CD4-positive, alpha-beta T cell (primary cell): Measurements from ENCODE around the gene PGLYRP4. TPM values are rescaled to one million over a fixed set of nuclear protein-coding genes. Genes with fewer than 3 reads are reported as not detected.

Experiments
- ATAC-seq: fragments of 200-7000 bp; cut with Tn5 transposase; one replicate; pipeline ENCODE4 v1.10.0; 2022; ENCODE audit warnings: mild to moderate bottlenecking; ENCODE audit not compliant: poor library complexity
- CTCF ChIA-PET: fragments of 350-600 bp; sonication (Branson Sonifier 250); formaldehyde crosslinking; loops from one replicate; lab custom pipeline; 2021; ENCODE audit warnings: antibody characterized with exemption, inconsistent platforms; lab: Charles Lee
- POLR2A ChIA-PET: fragments of 350-600 bp; sonication (Branson Sonifier 250); formaldehyde crosslinking; loops from one replicate; lab custom pipeline; 2021; ENCODE audit warnings: antibody characterized with exemption, inconsistent platforms; lab: Charles Lee
- DNase-seq, 14 experiments: peaks; one replicate each; pipeline ENCODE4 v3.0.0-alpha.2; 2013 to 2020; ENCODE audit warnings: mixed read lengths in 2 of 14
- H3K27ac ChIP-seq, 2 donors: one replicate each; pipeline versions ENCODE4 v1.5.1 to v1.7.0; 2013; ENCODE audit warnings: low read length in 2 of 2, low read depth in 1 of 2, mild to moderate bottlenecking in 1 of 2
- H3K27me3 ChIP-seq, 2 experiments: 1 replicate in 1 of 2; 2 replicates in 1 of 2; pipeline versions ENCODE4 v1.6.1 to v1.7.0; 2013; ENCODE audit warnings: low read length in 2 of 2, control low read depth in 1 of 2, mild to moderate bottlenecking in 1 of 2, moderate library complexity in 1 of 2; ENCODE audit not compliant: insufficient read depth in 2 of 2, control insufficient read depth in 1 of 2
- H3K36me3 ChIP-seq: one replicate; pipeline ENCODE4 v1.6.1; 2013; ENCODE audit warnings: low read length, control low read depth; ENCODE audit not compliant: insufficient read depth
- H3K4me1 ChIP-seq: one replicate; pipeline ENCODE4 v1.6.1; 2013; ENCODE audit warnings: low read length, control low read depth; ENCODE audit not compliant: insufficient read depth
- H3K4me3 ChIP-seq: one replicate; pipeline ENCODE4 v1.5.1; 2013; ENCODE audit warnings: mild to moderate bottlenecking, low read length, moderate library complexity
- H3K9me3 ChIP-seq, 2 experiments: 1 replicate in 1 of 2; 2 replicates in 1 of 2; pipeline versions ENCODE4 v1.6.1 to v1.7.0; 2013; ENCODE audit warnings: low read length in 2 of 2, mild to moderate bottlenecking in 2 of 2, control low read depth in 1 of 2, moderate library complexity in 1 of 2; ENCODE audit not compliant: control insufficient read depth in 1 of 2, insufficient read depth in 1 of 2
- H3K27ac Mint-ChIP-seq: one replicate; pipeline ENCODE4 v1.8.0; 2020; ENCODE audit warnings: mixed read lengths
- H3K27me3 Mint-ChIP-seq: one replicate; pipeline ENCODE4 v1.8.0; 2021; ENCODE audit warnings: mixed read lengths
- H3K36me3 Mint-ChIP-seq: one replicate; pipeline ENCODE4 v1.8.0; 2021; ENCODE audit warnings: low read depth, mixed read lengths
- H3K4me1 Mint-ChIP-seq: one replicate; pipeline ENCODE4 v1.8.0; 2021; ENCODE audit warnings: low read depth, mixed read lengths
- H3K4me3 Mint-ChIP-seq: one replicate; pipeline ENCODE4 v1.8.0; 2020; ENCODE audit warnings: mild to moderate bottlenecking, mixed read lengths
- H3K9me3 Mint-ChIP-seq: one replicate; pipeline ENCODE4 v1.8.0; 2020; ENCODE audit warnings: mixed read lengths
- intact Hi-C, 2 experiments: fragments of 100-400 bp; cut with DNase I in 1 of 2; cut with micrococcal nuclease in 1 of 2; formaldehyde crosslinking; loops; one replicate each; pipeline versions ENCODE4 v1.15.1 to v1.9.0; 2023 to 2025; cut with DNase I, micrococcal nuclease
- total RNA-seq, 174 experiments: library from RNA in 2 of 174; stranded (reverse) in 2 of 174; gene quantifications; one replicate each; pipeline ENCODE4 v1.2.3 and lab custom pipeline; 2021 to 2026
- TF ChIP-seq, protein P1 (sequence below): fragments of 200-600 bp; IDR thresholded peaks from one replicate; pipeline ENCODE4 v1.8.0; 2022; ENCODE audit warnings: antibody characterized with exemption, mild to moderate bottlenecking

PGLYRP4 gene
- total RNA-seq, 2 experiments from 2014 or later: not detected

DNA sequence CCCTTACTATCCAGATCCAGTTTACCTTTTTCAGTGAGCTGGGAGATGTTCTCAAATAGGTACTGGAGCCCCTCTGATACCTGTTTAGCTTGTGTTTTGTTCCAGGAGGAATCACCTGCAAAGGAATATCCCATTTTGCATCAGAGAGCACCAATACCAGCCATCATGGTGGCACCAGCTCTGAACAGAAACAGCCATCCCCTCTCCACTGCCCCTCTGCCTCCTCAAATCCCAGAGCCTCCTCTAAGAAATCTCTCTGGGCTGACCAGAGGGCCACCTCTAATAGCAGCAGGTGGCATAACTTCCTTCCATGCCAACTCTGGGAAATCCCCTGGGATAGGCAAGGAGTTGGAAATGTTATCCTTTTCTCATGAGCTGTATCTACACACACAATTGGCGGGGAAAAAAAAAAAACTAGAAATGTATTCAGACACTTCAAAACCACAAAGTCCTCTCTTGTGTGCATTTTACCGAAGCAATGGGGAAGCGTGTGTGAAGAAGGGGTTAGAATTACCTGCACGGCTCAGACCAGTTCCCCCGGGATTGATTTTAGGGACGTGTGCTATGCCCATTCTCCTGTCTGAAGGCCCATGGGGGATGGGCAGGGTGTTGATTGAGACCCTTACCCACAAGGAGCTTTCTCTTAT lies 2.4 kb downstream of the PGLYRP4 start:
- H3K4me1 Mint-ChIP-seq: peaks cover 45% of the 10 kb centered on the region
- peaks cover 25% of the 10 kb centered on the region for H3K4me1 ChIP-seq
- H3K27me3 Mint-ChIP-seq: peaks cover 32% of the 10 kb centered on the region

DNA sequence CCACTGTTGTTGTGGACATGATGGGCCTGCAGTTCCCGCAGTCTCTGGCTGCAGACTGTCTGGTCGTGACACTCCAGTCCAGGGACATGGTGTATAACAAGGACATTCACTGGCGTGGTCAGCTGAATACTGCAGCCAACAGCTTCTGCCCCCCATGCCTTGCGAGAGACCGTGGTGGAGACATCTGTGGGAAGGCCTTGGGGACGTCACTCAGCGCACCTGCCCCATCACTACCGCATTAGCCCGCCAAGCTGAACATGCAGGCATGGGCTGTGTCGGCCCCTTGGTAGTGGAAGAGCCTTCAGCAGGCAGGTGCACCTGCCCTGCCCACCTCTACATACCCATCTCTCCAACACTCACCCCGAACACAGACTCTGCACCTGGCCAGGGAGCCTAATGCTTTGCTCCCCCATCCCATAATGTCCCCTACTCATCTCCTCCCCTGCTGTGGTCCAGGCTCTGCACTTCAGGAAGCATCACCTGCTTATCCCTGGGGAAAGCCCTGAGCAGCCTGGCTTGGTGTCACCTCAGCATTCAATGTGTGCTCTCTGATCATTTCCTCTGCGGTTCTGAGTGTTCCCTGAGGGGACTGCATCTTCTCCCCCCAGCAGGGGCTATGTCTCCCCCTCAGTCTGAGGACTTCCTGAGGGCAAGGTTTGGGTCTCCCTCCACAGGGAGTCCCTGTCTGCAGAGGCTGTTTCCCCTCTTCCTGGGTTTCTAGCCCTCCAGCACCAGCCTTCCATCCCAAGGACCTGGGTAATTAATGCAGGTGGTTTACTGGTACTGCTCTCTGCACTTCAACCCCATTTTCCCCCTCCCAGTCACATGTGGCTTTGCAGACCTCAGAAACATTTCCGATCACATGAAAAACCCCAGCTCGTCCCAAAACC lies 3.2 kb downstream of the PGLYRP4 start:
- peak overlapping the region; percentile 62 for H3K4me3 Mint-ChIP-seq
- peaks cover 27% of the 10 kb centered on the region for H3K27me3 Mint-ChIP-seq
- ChIA-PET CTCF (no interaction called here), POLR2A (no interaction called here)
- H3K4me1 Mint-ChIP-seq: peaks cover 52% of the 10 kb centered on the region
- H3K36me3 ChIP-seq: no peaks in the 10 kb centered on the region
- no peaks in the 10 kb centered on the region for H3K9me3 ChIP-seq
- intact Hi-C loops: no loop called here
- peaks cover 25% of the 10 kb centered on the region for H3K4me1 ChIP-seq
- ATAC-seq (peak; percentile 32), DNase-seq (peak in 3 of 14 experiments; percentile 19 to 36 (median 32))
- H3K4me3 ChIP-seq: no peak overlapping the region
- peaks cover 0 to 9% of the 10 kb centered on the region in 2 experiments for H3K27me3 ChIP-seq
- H3K27ac ChIP-seq: no peak overlapping the region
- H3K27ac Mint-ChIP-seq: peak overlapping the region; percentile 19
- no peaks in the 10 kb centered on the region for H3K36me3 Mint-ChIP-seq
- no peaks in the 10 kb centered on the region for H3K9me3 Mint-ChIP-seq
- TF ChIP-seq, protein P1, sequence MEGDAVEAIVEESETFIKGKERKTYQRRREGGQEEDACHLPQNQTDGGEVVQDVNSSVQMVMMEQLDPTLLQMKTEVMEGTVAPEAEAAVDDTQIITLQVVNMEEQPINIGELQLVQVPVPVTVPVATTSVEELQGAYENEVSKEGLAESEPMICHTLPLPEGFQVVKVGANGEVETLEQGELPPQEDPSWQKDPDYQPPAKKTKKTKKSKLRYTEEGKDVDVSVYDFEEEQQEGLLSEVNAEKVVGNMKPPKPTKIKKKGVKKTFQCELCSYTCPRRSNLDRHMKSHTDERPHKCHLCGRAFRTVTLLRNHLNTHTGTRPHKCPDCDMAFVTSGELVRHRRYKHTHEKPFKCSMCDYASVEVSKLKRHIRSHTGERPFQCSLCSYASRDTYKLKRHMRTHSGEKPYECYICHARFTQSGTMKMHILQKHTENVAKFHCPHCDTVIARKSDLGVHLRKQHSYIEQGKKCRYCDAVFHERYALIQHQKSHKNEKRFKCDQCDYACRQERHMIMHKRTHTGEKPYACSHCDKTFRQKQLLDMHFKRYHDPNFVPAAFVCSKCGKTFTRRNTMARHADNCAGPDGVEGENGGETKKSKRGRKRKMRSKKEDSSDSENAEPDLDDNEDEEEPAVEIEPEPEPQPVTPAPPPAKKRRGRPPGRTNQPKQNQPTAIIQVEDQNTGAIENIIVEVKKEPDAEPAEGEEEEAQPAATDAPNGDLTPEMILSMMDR: no peak

More for the DNA sequence above, 2.4 kb downstream of the PGLYRP4 start:
- Mint-ChIP-seq H3K36me3 (no peaks in the 10 kb centered on the region), H3K9me3 (no peaks in the 10 kb centered on the region), H3K27ac (peak overlapping the region; percentile 19), H3K4me3 (peak overlapping the region; percentile 62)
- POLR2A ChIA-PET: no interaction called here
- CTCF ChIA-PET: no interaction called here
- TF ChIP-seq, protein P1: no peak
- Histone ChIP-seq H3K27ac (no peak overlapping the region), H3K4me3 (no peak overlapping the region), H3K9me3 (no peaks in the 10 kb centered on the region), H3K36me3 (no peaks in the 10 kb centered on the region), H3K27me3 (peaks cover 3 to 9% of the 10 kb centered on the region in 2 experiments)
- DNase-seq: no peak
- intact Hi-C loops: no loop called here
- peak; percentile 26 for ATAC-seq

DNA sequence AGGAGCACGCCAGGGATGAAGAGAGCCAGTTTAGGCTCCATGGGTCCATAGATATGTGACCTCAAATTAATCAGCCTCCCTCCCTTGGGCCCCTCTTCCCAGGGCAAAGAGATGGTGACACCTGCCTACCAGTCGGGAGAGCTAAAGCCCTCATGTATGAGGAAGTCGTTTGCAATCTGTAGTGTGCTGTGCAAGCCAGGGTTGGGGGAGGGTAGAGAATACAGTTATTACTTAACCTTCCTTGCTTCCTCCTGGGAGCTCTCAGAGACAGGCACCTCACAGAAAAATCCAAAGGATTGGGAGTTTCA lies 4.0 kb downstream of the PGLYRP4 start:
- ATAC-seq: no peak
- Mint-ChIP-seq H3K27ac (no peak overlapping the region), H3K9me3 (no peaks in the 10 kb centered on the region), H3K4me1 (peaks cover 60% of the 10 kb centered on the region), H3K27me3 (peaks cover 27% of the 10 kb centered on the region), H3K4me3 (no peak overlapping the region), H3K36me3 (no peaks in the 10 kb centered on the region)
- Histone ChIP-seq H3K27ac (no peak overlapping the region), H3K9me3 (no peaks in the 10 kb centered on the region), H3K27me3 (peaks cover 0 to 9% of the 10 kb centered on the region in 2 experiments), H3K4me1 (peaks cover 33% of the 10 kb centered on the region), H3K36me3 (no peaks in the 10 kb centered on the region), H3K4me3 (no peak overlapping the region)
- no peak for DNase-seq
- ChIA-PET POLR2A (no interaction called here), CTCF (no interaction called here)
- TF ChIP-seq, protein P1: no peak
- intact Hi-C loops: no loop called here
